WERI-Rb-1 (cell line): ENCODE results near the gene SDC3.

Source experiments
- DNase-seq: peaks from one replicate; pipeline ENCODE4 v3.0.0-alpha.2; 2020
- H3K27ac ChIP-seq: fragments of 250-450 bp; sonication (Bioruptor Pico); 2 replicates; pipeline ENCODE4 v1.5.1; 2020; ENCODE audit warnings: mild to moderate bottlenecking, moderate library complexity
- H3K27me3 ChIP-seq: fragments of 250-450 bp; sonication (Bioruptor Pico); 2 replicates; pipeline ENCODE4 v1.5.1; 2021; ENCODE audit warnings: mild to moderate bottlenecking, low read depth, moderate library complexity; ENCODE audit not compliant: insufficient read depth, severe bottlenecking
- H3K36me3 ChIP-seq: fragments of 250-450 bp; sonication (Bioruptor Pico); 2 replicates; pipeline ENCODE4 v1.5.1; 2020; ENCODE audit warnings: mild to moderate bottlenecking, moderate library complexity
- H3K4me3 ChIP-seq: 2 replicates; pipeline ENCODE4 v1.5.1; 2011; ENCODE audit warnings: low read depth, mild to moderate bottlenecking, control low read depth, low read length
- H3K9me3 ChIP-seq: fragments of 250-450 bp; sonication (Bioruptor Pico); 2 replicates; pipeline ENCODE4 v1.5.1; 2021; ENCODE audit warnings: mild to moderate bottlenecking, moderate library complexity; ENCODE audit not compliant: severe bottlenecking
- CTCF ChIP-seq: IDR thresholded peaks from 2 replicates; pipeline ENCODE4 v1.5.1; 2011; ENCODE audit warnings: low read depth, mild to moderate bottlenecking, control low read depth, inconsistent platforms, low read length

Gene SDC3

GRCh38 chr1:30914931-30915330 is 6.4 kb upstream of the SDC3 start:
- no peaks in the 10 kb centered on the region for H3K9me3 ChIP-seq
- no peak for TF ChIP-seq CTCF
- no peak overlapping the region for H3K27ac ChIP-seq
- no peaks in the 10 kb centered on the region for H3K36me3 ChIP-seq
- no peaks in the 10 kb centered on the region for H3K27me3 ChIP-seq
- no peak overlapping the region for H3K4me3 ChIP-seq
- no peak for DNase-seq

- Histone ChIP-seq H3K36me3 (no peaks in the 10 kb centered on the region), H3K27ac (no peak overlapping the region), H3K27me3 (no peaks in the 10 kb centered on the region), H3K9me3 (no peaks in the 10 kb centered on the region), H3K4me3 (no peak overlapping the region)
- DNase-seq = no peak
- no peak for TF ChIP-seq CTCF
Observed at GRCh38 chr1:30914587-30914922, 6.0 kb upstream of the SDC3 start.

GRCh38 chr1:30912913-30913652 is 4.5 kb upstream of the SDC3 start:
- no peak for DNase-seq
- Histone ChIP-seq H3K36me3 (no peaks in the 10 kb centered on the region), H3K27ac (no peak overlapping the region), H3K9me3 (no peaks in the 10 kb centered on the region), H3K4me3 (no peak overlapping the region), H3K27me3 (no peaks in the 10 kb centered on the region)
- TF ChIP-seq CTCF = no peak

DNA sequence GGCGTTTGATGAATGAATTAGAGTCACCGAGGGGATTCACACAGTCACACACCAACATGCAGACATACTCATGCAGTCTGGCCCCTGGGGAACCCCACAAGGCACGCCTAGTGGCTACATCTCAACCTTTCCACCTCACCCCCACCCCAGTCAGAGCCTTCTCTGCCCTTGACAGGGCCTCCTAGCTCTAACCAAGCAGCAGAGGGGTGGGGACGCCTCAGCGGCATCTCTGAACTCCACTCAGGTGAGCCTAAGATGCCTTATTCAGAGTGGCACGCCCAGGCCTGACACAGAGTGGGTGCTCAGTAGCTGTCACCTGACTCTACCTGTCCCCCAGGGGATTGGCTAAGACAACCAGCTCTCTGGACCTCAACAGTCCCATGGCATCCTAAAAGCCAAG is 3.7 kb upstream of the SDC3 start:
- Histone ChIP-seq H3K36me3 (no peaks in the 10 kb centered on the region), H3K4me3 (no peak overlapping the region), H3K27me3 (no peaks in the 10 kb centered on the region), H3K9me3 (no peaks in the 10 kb centered on the region), H3K27ac (no peak overlapping the region)
- TF ChIP-seq CTCF = no peak
- DNase-seq = no peak

GRCh38 chr1:30911059-30911954 is 2.7 kb upstream of the SDC3 start:
- Histone ChIP-seq H3K9me3 (no peaks in the 10 kb centered on the region), H3K36me3 (no peaks in the 10 kb centered on the region), H3K4me3 (no peak overlapping the region), H3K27ac (no peak overlapping the region), H3K27me3 (no peaks in the 10 kb centered on the region)
- peak; percentile 89 for TF ChIP-seq CTCF
- DNase-seq = peak; percentile 90
